ENCODE data around the gene MDC1.
A peak's percentile ranks its signal among the peaks of the same experiment; 100 is the strongest.

GRCh38 chr6:30730601-30731435 lies 13.7 kb upstream of the MDC1 start:
- TF ChIP-seq CTCF (IDR thresholded peaks at IDR 0.05; ENCODE audit: poor library complexity, severe bottlenecking) (peak; percentile 54), TAF1 (IDR thresholded peaks at IDR 0.05; ENCODE audit: low read depth) (no peak), POLR2AphosphoS5 (IDR thresholded peaks at IDR 0.05) (no peak), EP300 (conservative IDR thresholded peaks at IDR 0.05; ENCODE audit: poor library complexity, severe bottlenecking) (no peak)

Measured in neural cell (in vitro differentiated cells).